HG03175 (cell line): ENCODE measurements around the gene KCTD10.

Experiments used
- ATAC-seq: cut with Tn5 transposase; IDR thresholded peaks from one replicate; pipeline ENCODE4 v1.9.1; 2021; ENCODE audit warnings: mild to moderate bottlenecking, moderate library complexity; ENCODE audit not compliant: unreplicated experiment

KCTD10 gene, protein sequence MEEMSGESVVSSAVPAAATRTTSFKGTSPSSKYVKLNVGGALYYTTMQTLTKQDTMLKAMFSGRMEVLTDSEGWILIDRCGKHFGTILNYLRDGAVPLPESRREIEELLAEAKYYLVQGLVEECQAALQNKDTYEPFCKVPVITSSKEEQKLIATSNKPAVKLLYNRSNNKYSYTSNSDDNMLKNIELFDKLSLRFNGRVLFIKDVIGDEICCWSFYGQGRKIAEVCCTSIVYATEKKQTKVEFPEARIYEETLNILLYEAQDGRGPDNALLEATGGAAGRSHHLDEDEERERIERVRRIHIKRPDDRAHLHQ

DNA sequence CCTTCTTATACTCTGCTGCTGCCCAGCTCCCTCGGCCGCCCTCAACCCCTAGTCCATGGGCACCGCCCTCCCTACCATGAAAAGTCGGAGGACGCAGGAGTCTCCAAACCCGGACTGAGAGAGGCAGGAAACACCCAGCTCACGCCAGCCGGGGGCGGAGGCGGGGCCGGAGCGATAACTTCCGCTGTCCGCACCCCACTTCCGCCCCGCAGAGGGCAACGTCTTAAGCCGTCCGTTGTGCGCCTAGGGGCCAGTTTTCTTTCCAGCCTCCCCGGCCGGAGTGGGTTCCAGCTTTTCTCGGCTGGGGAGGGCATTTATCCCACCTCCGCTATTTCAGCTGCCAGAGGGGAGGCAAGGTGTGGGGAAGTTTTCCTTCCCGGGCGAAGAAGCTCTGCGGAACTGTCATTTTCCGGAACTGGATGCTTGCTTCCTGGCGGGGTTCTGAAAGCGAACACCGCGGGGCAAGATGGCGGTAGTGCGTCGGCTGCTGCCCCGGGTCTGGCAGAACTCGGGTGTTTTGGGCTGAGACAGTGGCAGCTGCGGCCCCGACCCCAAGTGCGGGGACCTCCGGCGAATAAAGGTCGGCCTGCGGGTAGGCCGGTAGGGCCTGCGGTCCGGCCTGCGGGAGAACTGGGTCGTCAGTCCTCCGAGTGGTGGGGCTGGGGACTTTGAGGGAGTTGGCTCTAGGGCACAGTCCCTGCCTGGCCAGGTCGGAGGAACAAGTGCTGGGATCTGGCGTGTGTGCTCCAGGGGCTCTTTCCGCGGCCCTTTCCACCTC is at the start of gene KCTD10, which contains the start of gene UBE3B:
Gene KCTD10 (minus strand): TSS at position 116 of the 778 bp plus-strand sequence. CDS start 38 bp downstream, at position 78.
Gene UBE3B (plus strand): TSS at position 450 of the 778 bp plus-strand sequence. CDS start 5,918 bp downstream, outside the sequence.
- peak; percentile 93 for ATAC-seq

DNA sequence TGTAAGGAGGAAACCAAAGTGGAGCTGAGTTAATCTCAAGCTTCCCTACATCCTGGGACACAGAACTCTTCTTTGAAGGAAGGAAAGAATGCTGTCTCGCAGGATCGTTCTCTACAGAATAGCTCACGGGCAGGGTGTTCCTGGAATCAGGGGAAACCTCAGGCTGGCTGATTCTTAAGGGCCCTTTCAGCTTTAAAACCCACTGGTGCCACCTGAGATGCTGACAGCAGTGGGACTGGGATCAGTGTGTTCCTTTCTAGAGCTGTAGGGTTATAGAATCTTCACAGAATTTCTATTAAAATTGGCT is 48.1 kb upstream of the KCTD10 start:
- no peak for ATAC-seq

DNA sequence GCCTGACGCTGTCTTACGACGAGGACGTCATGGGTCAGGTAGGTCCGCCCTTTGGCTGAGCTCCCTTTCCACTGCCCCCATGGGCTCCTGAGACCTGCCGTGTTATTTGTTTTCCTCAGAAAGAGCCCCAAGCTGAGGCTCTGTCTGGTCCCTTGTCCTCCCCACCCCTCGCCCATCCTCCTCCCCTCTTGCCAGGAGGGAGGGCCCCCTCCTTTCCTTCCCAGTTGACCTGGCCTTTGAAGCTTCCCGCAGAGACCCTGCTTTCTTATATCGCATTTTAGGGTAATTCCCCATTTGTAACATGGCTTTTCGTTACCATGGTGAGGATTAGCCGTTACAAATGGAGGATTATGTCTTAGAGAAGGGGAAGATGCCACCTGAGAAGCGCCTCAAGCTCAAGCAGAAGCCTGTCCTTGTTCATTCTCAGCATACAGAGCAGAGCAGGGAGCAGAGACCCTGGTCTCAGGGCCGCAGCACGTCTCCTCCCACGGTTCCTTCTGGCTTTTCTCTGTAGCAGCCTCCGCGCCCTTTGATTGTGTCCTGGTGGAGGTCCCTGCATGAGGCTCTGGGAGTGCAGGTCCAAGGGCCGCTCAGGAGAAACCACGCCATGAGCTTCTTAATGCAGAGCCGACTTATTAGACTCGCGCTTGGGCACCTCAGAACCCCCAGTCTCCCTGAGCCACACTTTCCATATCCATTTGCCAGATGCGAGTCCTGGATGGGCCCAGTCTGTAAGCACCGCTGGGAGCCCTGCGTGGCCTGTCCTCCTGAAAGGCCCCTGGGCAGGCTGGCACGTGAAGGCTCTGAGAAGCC is 47.6 kb upstream of the KCTD10 start:
- no peak for ATAC-seq

DNA sequence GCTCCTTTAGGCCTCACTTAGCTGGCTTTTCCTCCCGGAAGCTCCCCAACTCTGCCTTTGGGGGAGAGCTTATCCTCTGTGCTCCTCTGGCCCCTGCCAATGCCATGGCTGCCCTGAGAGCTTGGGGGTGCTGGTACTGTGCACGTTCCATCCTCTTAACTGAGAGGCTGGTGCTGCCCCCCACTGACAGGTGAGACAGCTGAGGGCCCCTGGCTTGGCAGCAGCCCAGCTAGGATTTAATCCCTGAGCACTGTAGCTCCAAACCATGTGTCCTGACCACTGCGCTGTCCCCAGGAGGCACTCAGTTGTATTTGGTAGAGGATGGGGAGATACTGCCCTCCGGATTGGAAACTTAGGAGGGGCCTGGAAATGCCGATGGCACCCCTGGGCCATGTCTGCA is 46.4 kb upstream of the KCTD10 start:
- no peak for ATAC-seq

DNA sequence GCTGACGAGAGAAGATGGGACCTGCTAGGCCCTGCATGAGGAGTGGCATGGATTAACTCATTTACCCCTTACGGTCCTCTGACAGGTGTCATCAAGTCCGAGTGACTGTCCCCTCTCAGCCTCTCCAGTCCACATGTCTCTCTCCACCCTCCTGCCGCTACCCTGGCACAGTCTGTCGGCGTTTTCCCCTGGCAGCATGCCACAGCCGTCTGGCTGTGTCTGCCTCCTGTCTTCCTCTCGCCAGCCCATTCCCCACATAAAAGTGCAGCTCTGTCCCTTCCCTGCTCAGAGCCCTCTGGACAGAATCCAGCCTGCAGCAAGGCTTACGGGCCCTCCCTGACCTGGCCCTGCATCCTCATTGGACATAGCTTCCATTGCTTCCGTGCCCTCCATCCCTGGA is 46.0 kb upstream of the KCTD10 start:
- ATAC-seq: no peak

DNA sequence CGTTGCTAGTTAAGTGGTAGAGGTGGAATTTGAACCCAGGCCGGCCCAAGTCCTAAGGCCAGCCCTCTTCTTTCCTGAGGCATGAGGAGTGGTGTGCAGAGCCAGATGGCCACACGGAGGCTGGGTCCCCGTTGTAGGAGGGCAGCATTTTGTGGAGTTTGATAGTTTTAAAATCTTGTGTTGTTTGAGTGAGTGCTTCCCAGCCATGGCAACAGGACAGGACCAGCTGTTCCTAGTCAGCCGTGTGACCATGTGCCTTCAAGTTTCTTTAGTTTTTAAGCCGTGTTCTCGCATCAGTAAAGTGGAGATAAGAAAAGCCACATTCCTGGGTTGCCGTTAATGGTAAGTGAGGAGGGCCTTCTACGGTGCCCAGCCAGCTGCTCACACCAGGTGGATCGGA is 44.7 kb upstream of the KCTD10 start:
- ATAC-seq: no peak

DNA sequence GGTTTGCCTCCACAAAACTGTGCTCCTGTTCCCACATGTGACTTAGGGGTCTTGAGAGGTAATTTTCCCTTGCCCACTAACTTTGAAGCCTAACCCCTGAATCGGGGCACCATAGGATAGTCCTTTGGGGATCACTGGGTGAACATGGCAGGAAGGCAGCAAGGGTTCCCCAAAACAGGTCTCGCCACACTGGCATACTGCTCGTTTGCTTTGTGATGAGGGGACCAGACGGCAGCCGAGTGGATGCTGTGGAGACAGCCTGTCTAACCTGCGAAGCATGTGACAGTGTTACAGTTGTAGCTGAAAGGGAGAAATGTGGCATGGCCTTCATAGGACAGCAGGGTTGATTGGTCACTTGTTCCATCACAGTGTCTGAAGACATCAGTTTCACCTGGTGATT is 42.7 kb upstream of the KCTD10 start:
- ATAC-seq: no peak

DNA sequence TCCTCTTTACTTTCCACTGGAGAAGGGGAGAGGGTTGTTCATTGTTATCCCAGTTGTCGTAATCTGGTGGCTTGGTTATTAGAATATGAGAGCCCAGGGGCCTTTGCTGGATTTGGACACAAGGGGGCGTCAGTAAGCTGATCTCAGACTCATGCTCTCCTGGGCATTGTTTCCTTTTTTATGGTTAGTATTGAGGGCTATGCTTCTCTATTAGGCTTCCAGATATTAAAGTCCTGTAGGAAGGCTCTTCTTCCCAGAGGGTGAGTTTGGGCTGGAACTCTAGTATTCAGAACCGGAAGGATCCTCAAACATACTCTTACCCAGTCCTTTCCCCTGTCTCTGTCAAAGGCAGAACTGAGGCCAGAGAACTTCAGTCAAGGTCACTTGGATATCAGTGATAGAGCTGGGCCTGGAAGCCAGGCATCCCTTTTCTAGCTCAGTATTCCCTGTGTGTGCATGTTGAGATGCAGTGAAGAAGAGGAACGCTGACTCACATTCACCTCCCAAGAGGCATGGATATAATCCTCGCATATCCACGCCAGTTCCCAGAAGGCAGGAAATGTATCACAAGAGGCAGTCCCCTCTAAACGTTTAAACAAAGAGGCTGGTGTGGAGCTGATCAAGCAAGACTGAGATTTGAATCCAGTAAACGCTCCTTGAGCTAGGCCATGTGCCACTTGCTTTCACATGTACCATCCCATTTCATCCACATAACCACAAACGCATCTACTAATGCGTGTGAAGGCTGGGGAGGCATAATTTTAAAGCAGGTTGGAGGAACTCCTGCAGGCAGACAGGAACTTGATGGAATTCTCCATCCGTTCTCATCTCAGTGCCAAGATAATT is 41.9 kb upstream of the KCTD10 start:
- ATAC-seq: no peak

DNA sequence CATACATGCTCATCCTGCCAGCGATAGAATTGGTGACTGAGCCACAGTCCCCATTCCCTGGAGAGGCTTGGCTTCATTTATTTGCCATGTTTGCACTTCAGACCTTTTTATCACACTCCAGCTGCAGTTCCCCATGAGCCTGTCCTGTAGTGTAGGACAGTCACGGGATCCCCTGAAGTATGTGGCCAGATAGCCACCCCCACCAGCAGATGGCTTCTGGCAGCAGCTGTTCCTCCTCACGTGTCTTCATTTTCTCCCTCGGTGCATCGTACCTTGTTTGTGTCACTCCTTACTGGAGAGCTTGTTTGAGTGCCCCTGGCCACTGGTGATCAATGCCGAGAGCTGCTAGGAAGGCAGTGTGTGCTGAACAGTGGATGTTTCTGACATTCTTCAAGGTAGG is 40.5 kb upstream of the KCTD10 start:
- ATAC-seq: no peak

DNA sequence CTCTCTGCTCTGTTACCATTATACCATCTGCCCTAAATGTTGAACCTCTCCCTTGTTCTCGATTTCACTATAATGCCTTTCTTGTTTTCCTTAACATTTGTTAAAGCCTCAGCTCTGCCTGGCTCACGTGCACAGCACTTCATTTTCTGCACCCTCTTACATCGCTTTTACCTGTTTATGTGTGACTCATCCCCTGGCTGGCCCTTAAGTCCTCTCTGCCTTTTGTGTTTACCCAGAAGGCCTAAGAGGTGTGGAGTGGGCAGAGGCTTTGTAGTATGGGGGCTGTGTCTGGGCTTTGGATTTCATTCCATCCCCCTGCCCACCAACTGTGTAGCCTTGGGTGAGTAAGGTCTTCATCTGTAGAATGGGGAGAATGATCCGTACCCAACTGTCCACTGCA is 36.9 kb upstream of the KCTD10 start:
- no peak for ATAC-seq

DNA sequence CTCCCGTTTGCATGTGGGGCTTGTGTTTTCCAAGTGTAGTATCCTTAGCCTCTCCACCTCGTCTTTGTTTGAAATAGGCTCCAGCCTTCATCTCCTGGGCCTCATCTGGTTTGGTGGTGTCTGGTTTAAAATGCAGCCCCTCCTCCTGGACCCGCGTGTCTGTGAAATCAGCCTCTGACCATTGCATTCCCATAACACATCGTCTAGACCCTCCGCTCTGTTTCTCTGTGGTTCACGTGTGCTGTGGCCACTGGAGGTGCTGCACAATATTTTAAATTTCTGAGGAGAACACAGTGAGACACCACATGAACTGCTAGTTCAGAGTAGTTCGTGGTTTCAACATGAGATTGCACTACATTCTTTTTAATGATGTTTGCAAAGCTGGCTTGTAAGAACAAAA is 36.0 kb upstream of the KCTD10 start:
- ATAC-seq: no peak

DNA sequence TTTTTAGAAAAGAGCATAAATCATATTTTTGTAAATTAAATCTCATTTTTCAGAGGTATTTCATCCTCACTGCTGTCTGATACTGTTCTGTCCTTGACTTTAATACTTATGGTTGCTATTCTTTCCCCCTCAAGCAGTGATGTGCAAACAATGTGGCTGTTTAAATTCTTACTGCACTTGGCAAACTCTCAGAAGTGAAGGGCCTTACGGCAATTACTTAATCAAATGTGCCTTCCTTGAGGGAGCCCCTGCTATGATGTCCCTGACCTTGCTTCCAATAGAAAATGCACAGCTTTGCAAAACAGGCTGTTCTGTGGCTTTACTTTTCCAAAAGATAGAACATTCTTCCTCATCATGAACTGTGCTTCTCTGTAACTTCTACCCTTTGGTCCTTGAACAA is 35.5 kb upstream of the KCTD10 start:
- ATAC-seq: no peak

DNA sequence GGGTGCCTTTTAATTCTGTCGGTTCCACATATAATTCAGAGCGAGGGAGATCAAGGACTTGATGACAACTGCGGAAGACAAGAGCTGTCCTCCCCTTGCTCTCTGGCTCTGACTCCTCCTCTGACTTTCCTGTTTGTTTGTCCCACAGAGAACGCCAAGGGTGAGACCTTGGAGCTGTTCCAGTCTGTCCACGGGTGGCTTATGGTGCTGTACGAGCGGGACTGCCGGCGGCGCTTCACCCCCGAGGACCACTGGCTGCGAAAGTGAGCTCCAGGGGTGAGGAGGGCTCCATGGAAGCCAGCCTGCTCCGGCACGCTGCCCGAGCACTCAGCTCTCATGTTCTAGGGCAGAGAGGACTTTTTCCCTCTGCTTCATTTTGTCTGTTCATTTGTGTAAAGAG is 33.1 kb upstream of the KCTD10 start:
- ATAC-seq: no peak

DNA sequence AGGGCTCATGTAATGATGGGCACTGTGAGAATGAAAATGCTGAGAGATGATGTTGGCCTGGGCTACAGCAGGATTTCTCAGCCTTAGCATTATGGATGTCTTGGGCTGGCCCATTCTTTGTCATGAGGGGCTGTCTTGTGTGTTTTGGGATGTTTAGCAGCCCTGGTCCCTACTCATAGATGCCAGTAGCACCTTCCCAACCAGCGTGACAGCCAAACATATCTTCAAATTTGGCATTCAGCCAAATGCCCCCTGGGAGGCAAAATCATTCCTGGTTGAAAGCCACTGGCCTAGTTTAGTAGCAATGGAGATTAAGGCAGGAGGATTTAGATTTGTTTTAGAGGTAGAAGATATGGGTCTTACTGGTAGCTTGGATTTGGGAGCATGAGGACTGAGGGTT is 27.0 kb upstream of the KCTD10 start:
- ATAC-seq: no peak

DNA sequence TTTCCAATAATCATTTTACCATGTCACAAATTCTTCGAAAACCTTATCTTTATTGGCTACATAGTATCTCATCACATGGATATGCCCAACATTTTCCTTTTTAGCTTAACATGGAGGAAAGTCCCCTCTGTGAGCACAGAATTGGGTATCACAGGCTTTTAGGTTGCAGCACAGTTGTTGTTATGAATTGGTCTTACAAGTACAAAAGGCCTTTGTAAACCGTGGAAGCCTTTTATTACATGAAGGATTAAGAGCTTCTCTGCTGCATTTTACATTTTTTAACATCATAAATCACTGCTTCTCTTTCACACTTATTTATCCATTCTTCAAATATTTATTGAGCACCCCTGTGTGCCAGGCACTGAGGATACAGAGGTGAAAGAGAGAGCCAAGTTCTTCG is 26.5 kb upstream of the KCTD10 start:
- ATAC-seq: no peak

DNA sequence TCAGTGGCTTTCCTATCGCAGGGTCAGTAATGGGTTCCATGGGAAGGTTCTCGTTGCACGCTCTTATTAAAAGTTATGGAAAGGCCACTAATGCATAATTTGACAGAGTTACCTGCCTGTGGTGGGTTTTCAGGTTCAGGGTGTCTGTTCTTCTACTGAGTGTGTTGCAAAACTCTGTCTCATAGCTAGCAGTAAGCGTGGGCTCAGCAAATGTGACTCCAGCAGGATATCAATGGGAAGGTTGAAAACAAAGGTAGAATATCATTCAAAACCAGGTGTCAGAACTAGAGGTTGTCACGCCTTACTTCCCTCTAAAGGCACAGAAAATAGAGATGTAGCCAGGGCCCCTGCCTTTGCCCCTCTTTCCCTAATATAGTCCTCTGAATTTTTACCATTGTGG is 25.2 kb upstream of the KCTD10 start:
- ATAC-seq: no peak

DNA sequence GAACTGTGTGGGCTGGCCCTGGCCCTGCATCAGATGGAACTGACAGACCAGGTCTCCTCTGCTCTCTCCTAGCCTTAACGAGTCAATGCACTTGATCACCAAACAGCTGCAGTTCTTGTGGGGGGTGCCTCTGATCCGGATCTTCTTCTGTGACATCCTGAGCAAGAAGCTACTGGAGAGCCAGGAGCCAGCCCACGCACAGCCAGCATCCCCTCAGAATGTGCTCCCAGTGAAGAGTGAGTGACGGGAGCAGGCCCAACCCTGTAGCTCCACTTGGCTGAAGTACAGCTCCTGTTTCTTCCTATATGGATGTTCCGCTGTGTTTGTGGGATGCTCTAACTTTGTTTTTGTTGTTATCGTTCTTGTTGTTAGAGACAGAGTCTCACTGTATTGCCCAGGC is 24.2 kb upstream of the KCTD10 start:
- ATAC-seq: no peak

DNA sequence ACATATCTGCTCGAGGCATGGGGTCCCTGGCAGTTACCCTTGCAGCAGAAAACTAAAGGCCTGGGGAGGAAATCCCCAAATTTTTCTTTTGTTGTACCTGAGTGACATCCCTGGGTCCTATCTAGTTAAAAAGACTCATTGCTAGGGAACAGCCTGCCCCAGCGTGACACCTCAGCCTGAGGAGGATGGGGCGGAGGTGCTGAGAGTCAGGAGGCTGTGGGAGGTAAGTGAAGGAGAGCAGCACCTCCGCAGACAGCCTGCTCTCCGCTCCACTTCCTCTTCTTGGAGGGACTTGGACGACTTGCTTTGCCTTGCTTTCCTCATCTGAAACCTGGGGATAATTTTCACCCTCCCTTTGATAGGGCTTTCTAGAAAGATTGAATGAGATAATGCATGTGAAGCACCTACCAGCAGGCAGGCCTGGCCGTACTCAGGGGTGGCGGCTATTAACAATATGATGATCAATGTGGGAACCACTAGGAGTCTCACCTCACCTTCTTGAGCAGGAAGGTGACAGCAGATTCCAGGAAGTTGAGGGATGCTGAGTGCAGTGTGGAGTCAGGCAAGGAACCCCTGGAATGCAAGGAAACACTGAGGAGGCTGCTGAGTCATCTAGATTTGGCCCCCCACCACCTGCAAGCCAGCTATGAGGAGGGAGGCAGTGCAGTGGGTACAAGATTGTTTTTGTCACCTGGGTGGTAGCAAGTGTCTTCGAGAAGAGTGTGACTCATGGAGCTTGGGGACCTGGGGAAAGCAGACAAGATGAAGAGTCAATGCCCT is 23.5 kb upstream of the KCTD10 start:
- ATAC-seq: no peak

DNA sequence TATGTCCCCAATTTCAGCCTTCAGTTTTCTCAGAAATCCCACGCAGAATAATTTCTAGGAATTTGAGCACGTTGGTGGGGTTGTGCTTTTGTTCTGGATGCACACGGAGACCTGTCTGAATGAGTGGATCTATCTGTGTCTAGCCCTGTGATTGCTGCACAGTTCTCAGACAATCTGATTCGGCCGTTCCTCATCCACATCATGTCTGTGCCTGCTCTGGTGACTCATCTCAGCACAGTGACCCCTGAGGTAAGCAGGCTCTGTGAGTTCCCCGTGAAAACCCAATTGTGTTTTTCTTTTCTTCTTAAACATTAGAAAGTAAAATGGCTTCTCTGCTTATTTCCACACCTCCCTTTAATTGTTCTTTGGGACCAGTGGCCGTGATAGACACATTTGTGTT is 20.6 kb upstream of the KCTD10 start:
- no peak for ATAC-seq

DNA sequence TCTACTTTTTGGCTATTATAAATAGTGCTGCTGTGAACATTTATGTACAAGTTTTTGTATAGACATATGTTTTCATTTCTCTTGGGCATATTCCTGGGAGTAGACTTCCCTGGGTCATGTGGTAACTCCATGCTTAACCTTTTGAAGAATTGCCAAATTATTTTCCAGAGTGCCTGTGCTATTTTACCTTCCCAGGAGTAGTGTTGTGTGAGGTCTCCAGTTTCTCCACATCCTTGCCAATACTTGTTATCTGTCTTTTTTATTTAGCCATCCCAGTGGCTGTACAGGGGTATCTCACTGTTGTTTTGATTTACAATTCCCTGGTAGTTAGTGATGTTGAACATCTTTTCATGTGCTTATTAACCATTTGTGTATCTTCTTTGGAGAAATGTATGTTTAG is 19.2 kb upstream of the KCTD10 start:
- no peak for ATAC-seq
